OCI-LY3 (cell line): ENCODE results near the gene PPP4R3B.

Source experiments
- EZH2phosphoT487 ChIP-seq: fragments of 200-600 bp; shearing (Covaris generic); IDR thresholded peaks from 2 replicates; pipeline ENCODE4 v1.6.1; 2018; ENCODE audit warnings: antibody characterized with exemption, mixed run types, low read depth
- TF ChIP-seq, protein P1 (sequence below): fragments of 200-600, 300-600 bp; sonication (generic); IDR thresholded peaks from 2 replicates; pipeline ENCODE4 v1.5.1; 2014; ENCODE audit warnings: antibody characterized with exemption, low read length, low read depth

DNA sequence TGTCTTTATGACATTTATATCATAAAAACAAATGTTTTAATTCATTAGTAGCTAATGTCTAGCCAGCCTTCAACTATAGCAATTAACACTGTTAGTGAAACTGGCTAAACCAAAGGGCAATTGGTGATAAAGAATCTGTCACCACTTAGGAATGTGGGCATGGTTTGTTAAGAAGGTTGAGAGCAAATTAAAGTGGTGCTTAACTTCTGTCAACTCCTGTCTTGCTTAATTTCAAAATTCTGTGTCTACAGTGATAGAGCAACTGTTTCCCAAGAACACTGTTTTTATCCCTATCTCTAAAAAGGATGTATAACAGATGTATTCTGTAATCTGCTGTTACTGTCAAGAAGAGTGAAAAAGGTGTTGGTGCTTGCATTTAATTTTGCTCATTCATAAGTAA is 61.4 kb downstream of the PPP4R3B start:
- TF ChIP-seq, protein P1, sequence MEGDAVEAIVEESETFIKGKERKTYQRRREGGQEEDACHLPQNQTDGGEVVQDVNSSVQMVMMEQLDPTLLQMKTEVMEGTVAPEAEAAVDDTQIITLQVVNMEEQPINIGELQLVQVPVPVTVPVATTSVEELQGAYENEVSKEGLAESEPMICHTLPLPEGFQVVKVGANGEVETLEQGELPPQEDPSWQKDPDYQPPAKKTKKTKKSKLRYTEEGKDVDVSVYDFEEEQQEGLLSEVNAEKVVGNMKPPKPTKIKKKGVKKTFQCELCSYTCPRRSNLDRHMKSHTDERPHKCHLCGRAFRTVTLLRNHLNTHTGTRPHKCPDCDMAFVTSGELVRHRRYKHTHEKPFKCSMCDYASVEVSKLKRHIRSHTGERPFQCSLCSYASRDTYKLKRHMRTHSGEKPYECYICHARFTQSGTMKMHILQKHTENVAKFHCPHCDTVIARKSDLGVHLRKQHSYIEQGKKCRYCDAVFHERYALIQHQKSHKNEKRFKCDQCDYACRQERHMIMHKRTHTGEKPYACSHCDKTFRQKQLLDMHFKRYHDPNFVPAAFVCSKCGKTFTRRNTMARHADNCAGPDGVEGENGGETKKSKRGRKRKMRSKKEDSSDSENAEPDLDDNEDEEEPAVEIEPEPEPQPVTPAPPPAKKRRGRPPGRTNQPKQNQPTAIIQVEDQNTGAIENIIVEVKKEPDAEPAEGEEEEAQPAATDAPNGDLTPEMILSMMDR, result no peak
- TF ChIP-seq EZH2phosphoT487, result no peak
